K562 (cell line): ENCODE data around the gene LIPE. TPM values are rescaled to one million over a fixed set of nuclear protein-coding genes. Genes with fewer than 3 reads are reported as not detected.

Experiments used
- CHD7 ChIP-seq: fragments of 200-600 bp; sonication (generic); IDR thresholded peaks from one replicate; pipeline ENCODE4 v1.6.1; 2012; ENCODE audit warnings: mild to moderate bottlenecking, low read depth, low read length, inconsistent platforms
- CTCF ChIP-seq, 3 experiments: IDR thresholded peaks in 2 of 3; conservative IDR thresholded peaks in 1 of 3; 2 replicates each; pipeline ENCODE4 v1.5.1; 2011 to 2012; ENCODE audit warnings: low read length in 3 of 3, mild to moderate bottlenecking in 3 of 3, control low read depth in 2 of 3, improper control_type of control experiment in 1 of 3, inconsistent platforms in 1 of 3, low read depth in 1 of 3, mixed read lengths in 1 of 3, moderate library complexity in 1 of 3; ENCODE audit not compliant: insufficient read depth in 2 of 3
- polyA plus RNA-seq, 8 experiments: library from polyadenylated mRNA; depleted of rRNA in 4 of 8; stranded (reverse) in 5 of 8; unstranded in 3 of 8; fragments of >200 nt; fragmentation: Nextera tagmentation in 2 of 8; fragmentation: Illumina TruSeq in 1 of 8; extraction: Ambion mirVana in 2 of 8; extraction: Trizol in 1 of 8; gene quantifications; 2 replicates each; pipeline versions ENCODE4 v1.2.1 to v1.2.3, GENCODE V29; 2011 to 2014; ENCODE audit warnings: inconsistent platforms in 1 of 8, missing spikeins in 1 of 8
- total RNA-seq, 7 experiments: library from RNA; depleted of rRNA in 6 of 7; stranded (reverse); fragments of >200 nt in 6 of 7; fragmentation: Illumina TruSeq in 2 of 7; extraction: Trizol in 2 of 7; gene quantifications; 2 replicates each; pipeline versions ENCODE4 v1.2.1 to v1.2.3, GENCODE V29; 2011 to 2021; ENCODE audit warnings: low replicate concordance in 1 of 7

The LIPE gene
- total and polyA plus RNA-seq, 9 of the 15 experiments (the other 6 are each of a cell fraction or from before 2014, with no cell fraction given): 0.22 TPM; not detected in 8

GRCh38 chr19:42360787-42361544, 66.2 kb downstream of the LIPE start (continued):
- TF ChIP-seq CHD7 (no peak), CTCF (IDR thresholded peaks at IDR 0.05 in 2 of 3, conservative IDR thresholded peaks at IDR 0.05 in 1 of 3; ENCODE audit: insufficient read depth in 2 of 3, low read depth in 1 of 3, low read length in 3 of 3) (peak in 2 of 3 experiments; percentile 8 to 11; a peak in 1 of 6 replicates)
